ENCODE results near the gene VSNL1. TPM values are rescaled to one million over a fixed set of nuclear protein-coding genes. Genes with fewer than 3 reads are reported as not detected.

The VSNL1 gene
- total RNA-seq, 4 donors from 2014 or later, result not detected

DNA sequence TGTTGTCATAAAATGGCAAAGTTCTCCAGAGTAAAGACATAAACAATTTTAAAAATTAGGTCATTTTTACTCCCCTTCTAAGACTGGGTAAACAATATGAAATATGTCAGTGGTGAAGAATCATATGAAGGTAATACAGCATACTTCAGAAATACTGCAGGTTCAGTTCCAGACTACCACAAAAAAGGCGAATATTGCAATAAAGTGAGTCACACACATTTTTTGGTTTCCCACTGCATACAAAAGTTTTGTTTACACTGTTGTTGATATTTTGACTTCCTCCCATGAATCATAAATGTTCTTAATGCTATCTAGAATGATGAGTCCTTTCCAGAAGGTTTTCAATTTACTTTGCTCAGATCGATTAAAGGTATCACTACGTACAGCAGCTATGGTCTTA, 139.6 kb downstream of the VSNL1 start:
- TF ChIP-seq, protein P1, sequence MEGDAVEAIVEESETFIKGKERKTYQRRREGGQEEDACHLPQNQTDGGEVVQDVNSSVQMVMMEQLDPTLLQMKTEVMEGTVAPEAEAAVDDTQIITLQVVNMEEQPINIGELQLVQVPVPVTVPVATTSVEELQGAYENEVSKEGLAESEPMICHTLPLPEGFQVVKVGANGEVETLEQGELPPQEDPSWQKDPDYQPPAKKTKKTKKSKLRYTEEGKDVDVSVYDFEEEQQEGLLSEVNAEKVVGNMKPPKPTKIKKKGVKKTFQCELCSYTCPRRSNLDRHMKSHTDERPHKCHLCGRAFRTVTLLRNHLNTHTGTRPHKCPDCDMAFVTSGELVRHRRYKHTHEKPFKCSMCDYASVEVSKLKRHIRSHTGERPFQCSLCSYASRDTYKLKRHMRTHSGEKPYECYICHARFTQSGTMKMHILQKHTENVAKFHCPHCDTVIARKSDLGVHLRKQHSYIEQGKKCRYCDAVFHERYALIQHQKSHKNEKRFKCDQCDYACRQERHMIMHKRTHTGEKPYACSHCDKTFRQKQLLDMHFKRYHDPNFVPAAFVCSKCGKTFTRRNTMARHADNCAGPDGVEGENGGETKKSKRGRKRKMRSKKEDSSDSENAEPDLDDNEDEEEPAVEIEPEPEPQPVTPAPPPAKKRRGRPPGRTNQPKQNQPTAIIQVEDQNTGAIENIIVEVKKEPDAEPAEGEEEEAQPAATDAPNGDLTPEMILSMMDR (IDR thresholded peaks at IDR 0.05; ENCODE audit: low read depth), result no peak

DNA sequence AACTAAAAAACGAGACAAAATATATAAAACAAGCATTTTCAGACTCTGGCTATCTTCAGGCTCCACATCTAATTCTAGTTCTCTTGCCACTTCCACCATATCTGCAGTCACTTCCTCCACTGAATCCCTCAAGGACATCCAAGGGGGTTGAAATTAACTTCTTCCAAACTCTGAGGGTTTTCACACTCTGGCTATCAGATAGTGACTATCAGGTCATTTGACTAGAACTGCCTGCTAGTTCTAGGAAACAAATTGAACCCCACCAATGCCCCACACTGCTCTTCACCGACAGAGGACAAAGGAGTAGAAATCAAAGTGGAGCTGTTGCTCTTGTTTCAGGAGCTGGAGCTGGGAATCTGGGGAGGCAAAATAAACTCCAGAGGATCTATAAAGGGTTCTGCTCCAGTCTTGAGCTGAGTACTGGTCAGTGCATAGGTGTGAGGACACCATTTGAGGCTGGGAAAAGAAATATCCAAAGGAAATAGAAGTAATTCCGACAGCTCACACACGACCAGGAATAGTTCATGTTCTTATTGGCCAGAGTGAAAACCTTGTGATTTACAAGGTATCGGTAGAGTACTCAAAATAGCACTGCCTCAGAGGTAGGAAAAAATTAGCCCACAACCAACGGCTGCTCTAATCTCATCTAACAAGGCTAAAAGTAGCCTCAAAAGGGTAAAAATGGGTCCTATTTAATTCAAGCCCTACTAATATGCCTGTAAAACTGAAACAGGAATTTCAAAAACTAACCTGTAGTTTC, 141.8 kb downstream of the VSNL1 start:
- TF ChIP-seq, protein P1 (IDR thresholded peaks at IDR 0.05; ENCODE audit: low read depth), result no peak

DNA sequence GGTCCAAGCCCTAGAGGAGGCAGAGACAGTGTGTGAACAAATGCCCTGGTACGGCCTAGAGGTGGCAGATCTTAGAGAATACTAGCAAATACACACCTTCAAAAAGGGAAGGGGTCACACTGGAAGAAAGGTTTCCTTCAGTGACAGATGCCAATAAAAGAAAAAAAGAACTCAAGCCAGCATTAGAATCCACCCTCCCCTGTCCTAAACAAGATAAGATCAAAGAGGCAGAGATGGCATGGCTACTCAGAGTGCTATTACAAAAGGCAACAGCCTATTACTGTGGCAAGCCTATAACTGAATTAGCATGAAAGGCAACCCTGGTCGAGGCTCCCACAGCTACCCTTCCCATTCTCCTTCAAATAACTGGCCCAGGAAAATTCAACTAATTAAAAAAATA, 143.5 kb downstream of the VSNL1 start:
- TF ChIP-seq, protein P1 (IDR thresholded peaks at IDR 0.05; ENCODE audit: low read depth), result no peak

DNA sequence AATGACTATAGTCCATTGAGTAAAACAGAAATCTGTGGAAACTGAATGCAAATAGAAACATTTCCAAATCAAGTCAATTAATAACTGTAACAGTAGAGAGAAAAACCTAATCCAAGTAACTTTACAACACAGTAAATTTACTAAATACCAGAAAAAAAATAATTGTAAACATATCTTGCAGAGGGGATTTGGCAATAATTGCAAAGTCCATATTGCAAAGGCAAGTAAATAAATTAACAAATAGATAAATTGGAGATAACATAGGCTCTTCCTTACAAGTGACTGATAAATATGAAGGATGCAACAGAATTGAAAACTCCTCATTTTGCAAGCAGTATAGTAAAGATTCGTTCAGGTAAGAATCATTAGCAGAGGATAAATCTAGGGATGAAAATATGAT, 148.1 kb downstream of the VSNL1 start:
- TF ChIP-seq, protein P1 (IDR thresholded peaks at IDR 0.05; ENCODE audit: low read depth), result no peak

DNA sequence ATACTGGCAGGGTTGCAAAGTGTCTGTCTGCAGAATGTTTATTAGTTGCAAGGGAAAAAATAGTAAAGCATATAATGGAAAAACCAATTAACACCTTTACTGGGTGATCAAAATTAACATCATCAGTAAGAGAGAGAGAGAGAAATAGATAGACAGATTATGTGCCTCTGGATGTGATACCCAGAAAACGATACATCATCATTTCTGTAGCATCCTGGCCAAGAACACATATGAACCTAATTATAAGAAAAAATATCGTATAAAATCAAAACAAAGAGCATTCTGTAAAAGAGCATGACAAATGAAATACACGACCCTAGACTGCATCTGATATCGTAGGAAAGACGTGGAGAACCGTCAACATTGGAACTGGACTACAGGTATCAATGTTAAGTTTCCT, 148.5 kb downstream of the VSNL1 start:
- TF ChIP-seq, protein P1 (IDR thresholded peaks at IDR 0.05; ENCODE audit: low read depth), result no peak

DNA sequence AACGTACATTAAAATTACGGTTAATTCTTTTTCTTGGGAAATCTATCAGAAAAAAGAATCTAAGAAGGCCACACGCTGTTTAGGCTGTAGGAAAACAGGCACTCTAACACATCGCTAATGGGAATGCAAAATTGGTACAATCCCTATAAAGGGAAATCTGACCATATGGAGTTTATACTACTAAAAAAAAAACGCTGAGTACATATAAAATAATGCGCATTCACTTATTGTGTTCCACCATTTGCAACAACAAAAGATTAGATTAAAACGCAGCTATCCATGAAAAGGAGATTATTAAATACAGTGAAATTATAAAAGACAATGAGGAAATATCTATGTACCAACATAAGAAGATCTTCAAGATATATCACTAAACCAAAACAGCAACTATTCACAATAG, 150.3 kb downstream of the VSNL1 start:
- TF ChIP-seq, protein P1 (IDR thresholded peaks at IDR 0.05; ENCODE audit: low read depth), result no peak

Other genes with a start within 250 kb of the VSNL1 start
- gene RAD51AP2, start 22.3 kb upstream of the VSNL1 start, total RNA-seq, result not detected
- gene SMC6, start 213.1 kb downstream of the VSNL1 start, total RNA-seq, result 10 to 100 TPM; 12.8 to 26.6 (median 16.8) TPM
- gene GEN1, start 213.4 kb downstream of the VSNL1 start, total RNA-seq, result 1 to 10 TPM; 4.5 to 9.1 (median 5.9) TPM